Mucosa of stomach (tissue), 1 donor: ENCODE results near the gene ADD1.

Experiments
- H3K27me3 ChIP-seq: one replicate; pipeline ENCODE4 v1.7.0; 2013; ENCODE audit warnings: mild to moderate bottlenecking, low read length; ENCODE audit not compliant: control insufficient read depth, insufficient read depth
- H3K36me3 ChIP-seq: one replicate; pipeline ENCODE4 v1.7.0; 2013; ENCODE audit warnings: low read length; ENCODE audit not compliant: control insufficient read depth, insufficient read depth
- H3K4me1 ChIP-seq: one replicate; pipeline ENCODE4 v1.7.0; 2013; ENCODE audit warnings: mild to moderate bottlenecking, low read length; ENCODE audit not compliant: control insufficient read depth, insufficient read depth
- H3K4me3 ChIP-seq: one replicate; pipeline ENCODE4 v1.7.0; 2013; ENCODE audit warnings: low read length
- H3K9ac ChIP-seq: one replicate; pipeline ENCODE4 v1.7.0; 2013; ENCODE audit warnings: mild to moderate bottlenecking, low read length, moderate library complexity
- H3K9me3 ChIP-seq: one replicate; pipeline ENCODE4 v1.7.0; 2013; ENCODE audit warnings: mild to moderate bottlenecking, low read length, moderate library complexity; ENCODE audit not compliant: control insufficient read depth
- donor health status: Pancreatic carcinoma.

ADD1 gene

GRCh38 chr4:2866160-2866861, 22.7 kb downstream of the ADD1 start:
- Histone ChIP-seq H3K4me1 (peaks cover 54% of the 10 kb centered on the region), H3K36me3 (no peaks in the 10 kb centered on the region), H3K27me3 (no peaks in the 10 kb centered on the region), H3K4me3 (no peak overlapping the region), H3K9ac (no peak overlapping the region), H3K9me3 (no peaks in the 10 kb centered on the region)

- H3K36me3 ChIP-seq: no peaks in the 10 kb centered on the region
- no peaks in the 10 kb centered on the region for H3K27me3 ChIP-seq
- H3K4me3 ChIP-seq: no peak overlapping the region
- peaks cover 51% of the 10 kb centered on the region for H3K4me1 ChIP-seq
- no peaks in the 10 kb centered on the region for H3K9me3 ChIP-seq
- H3K9ac ChIP-seq: no peak overlapping the region
Observed at GRCh38 chr4:2866891-2867290, 23.2 kb downstream of the ADD1 start.

GRCh38 chr4:2867758-2868491, 24.3 kb downstream of the ADD1 start:
- Histone ChIP-seq H3K27me3 (no peaks in the 10 kb centered on the region), H3K36me3 (no peaks in the 10 kb centered on the region), H3K4me3 (no peak overlapping the region), H3K4me1 (peaks cover 44% of the 10 kb centered on the region), H3K9me3 (no peaks in the 10 kb centered on the region), H3K9ac (peak overlapping the region; percentile 26)

- no peak overlapping the region for H3K4me3 ChIP-seq
- no peaks in the 10 kb centered on the region for H3K27me3 ChIP-seq
- no peaks in the 10 kb centered on the region for H3K36me3 ChIP-seq
- no peaks in the 10 kb centered on the region for H3K9me3 ChIP-seq
- H3K9ac ChIP-seq: no peak overlapping the region
- peaks cover 53% of the 10 kb centered on the region for H3K4me1 ChIP-seq
Observed at GRCh38 chr4:2868877-2869487, 25.3 kb downstream of the ADD1 start.

- Histone ChIP-seq H3K4me3 (no peak overlapping the region), H3K9ac (no peak overlapping the region), H3K4me1 (peaks cover 56% of the 10 kb centered on the region), H3K9me3 (no peaks in the 10 kb centered on the region), H3K36me3 (no peaks in the 10 kb centered on the region), H3K27me3 (no peaks in the 10 kb centered on the region)
Observed at GRCh38 chr4:2869659-2870058, 26.0 kb downstream of the ADD1 start.

- H3K27me3 ChIP-seq: no peaks in the 10 kb centered on the region
- H3K9me3 ChIP-seq: no peaks in the 10 kb centered on the region
- H3K36me3 ChIP-seq: no peaks in the 10 kb centered on the region
- no peak overlapping the region for H3K4me3 ChIP-seq
- H3K9ac ChIP-seq: no peak overlapping the region
- peaks cover 56% of the 10 kb centered on the region for H3K4me1 ChIP-seq
Observed at GRCh38 chr4:2870082-2870481, 26.4 kb downstream of the ADD1 start.

DNA sequence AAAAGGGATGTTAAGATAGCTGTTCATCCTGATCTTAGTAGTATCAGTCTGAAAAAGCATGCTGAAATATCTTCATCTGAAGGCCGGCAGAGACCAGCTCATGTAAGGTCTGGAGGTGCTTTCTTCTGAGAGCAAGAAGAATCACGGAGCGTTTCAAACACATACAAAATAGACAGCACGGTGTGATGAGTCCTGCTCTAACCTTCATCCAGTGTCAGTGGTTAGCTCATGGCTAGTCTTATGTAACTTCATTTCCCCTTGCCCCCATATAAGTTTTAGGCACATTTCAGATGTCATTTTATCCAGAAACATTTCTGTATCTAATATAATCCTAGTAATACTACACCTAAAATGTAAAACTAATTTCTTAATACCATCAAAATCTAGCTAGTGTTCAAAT, 27.8 kb downstream of the ADD1 start:
- H3K36me3 ChIP-seq: no peaks in the 10 kb centered on the region
- H3K4me3 ChIP-seq: no peak overlapping the region

DNA sequence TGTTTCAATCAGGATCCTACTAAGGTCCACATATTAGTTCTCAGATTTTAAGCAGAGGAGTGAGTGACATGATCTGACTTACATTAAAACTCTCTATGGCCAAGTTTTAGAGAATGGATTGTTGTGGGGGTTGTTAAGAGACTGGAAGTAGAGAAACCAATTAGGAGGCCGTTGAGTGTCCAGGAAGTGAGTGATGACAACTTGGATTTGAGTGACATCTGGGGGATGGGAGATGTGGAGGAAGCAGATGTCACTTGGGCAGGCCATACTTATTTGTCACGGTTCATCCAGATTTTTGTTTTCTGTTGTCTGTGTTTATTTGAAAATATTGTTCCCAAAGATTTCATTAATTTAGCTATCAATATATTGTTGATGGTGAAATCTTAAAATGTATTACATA, 28.3 kb downstream of the ADD1 start:
- Histone ChIP-seq H3K9me3 (no peaks in the 10 kb centered on the region), H3K36me3 (no peaks in the 10 kb centered on the region), H3K4me1 (peaks cover 47% of the 10 kb centered on the region), H3K4me3 (no peak overlapping the region), H3K27me3 (no peaks in the 10 kb centered on the region), H3K9ac (no peak overlapping the region)

More for the DNA sequence above, 27.8 kb downstream of the ADD1 start:
- H3K9me3 ChIP-seq: no peaks in the 10 kb centered on the region
- H3K27me3 ChIP-seq: no peaks in the 10 kb centered on the region
- no peak overlapping the region for H3K9ac ChIP-seq
- peaks cover 51% of the 10 kb centered on the region for H3K4me1 ChIP-seq

DNA sequence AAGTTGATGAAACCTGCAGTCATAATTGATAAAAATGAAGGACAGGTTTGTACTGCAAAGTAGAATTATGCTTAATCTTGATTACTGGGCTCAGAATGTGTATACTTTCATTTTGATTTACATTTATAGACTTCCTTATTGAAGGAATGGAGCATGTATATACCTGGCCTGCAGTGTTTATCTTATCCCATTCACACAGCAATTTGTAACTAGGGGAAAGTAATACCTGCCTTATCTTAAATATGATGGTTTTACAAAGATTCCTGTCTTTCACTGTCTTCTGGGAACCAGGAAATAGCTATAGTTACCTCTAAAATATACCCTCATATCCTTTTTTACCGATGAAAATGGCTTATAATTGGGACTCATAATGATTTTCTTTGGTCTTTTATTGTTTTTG, 29.7 kb downstream of the ADD1 start:
- no peak overlapping the region for H3K4me3 ChIP-seq
- no peaks in the 10 kb centered on the region for H3K36me3 ChIP-seq
- H3K27me3 ChIP-seq: no peaks in the 10 kb centered on the region
- no peaks in the 10 kb centered on the region for H3K9me3 ChIP-seq
- peaks cover 32% of the 10 kb centered on the region for H3K4me1 ChIP-seq
- H3K9ac ChIP-seq: peak overlapping the region; percentile 35

DNA sequence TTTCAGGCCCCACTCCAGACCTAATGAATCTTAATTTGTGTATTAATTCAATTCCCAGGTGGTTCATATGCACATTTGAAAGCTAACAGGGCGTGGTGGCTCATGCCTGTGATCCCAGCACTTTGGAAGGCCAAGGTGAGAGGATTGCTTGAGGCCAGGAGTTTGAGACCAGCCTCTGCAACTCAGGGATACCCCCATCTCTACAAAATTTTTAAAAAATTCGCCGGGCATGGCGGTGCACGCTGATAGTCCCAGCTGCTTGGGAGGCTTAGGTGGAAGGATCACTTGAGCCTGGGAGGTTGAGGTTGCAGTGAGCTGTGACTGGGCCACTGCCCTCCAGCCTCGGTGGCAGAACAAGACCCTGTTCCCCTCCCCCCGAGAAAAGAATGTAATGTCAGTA, 31.2 kb downstream of the ADD1 start:
- Histone ChIP-seq H3K36me3 (no peaks in the 10 kb centered on the region), H3K4me3 (no peak overlapping the region), H3K9ac (no peak overlapping the region), H3K27me3 (no peaks in the 10 kb centered on the region), H3K9me3 (no peaks in the 10 kb centered on the region), H3K4me1 (peaks cover 19% of the 10 kb centered on the region)

DNA sequence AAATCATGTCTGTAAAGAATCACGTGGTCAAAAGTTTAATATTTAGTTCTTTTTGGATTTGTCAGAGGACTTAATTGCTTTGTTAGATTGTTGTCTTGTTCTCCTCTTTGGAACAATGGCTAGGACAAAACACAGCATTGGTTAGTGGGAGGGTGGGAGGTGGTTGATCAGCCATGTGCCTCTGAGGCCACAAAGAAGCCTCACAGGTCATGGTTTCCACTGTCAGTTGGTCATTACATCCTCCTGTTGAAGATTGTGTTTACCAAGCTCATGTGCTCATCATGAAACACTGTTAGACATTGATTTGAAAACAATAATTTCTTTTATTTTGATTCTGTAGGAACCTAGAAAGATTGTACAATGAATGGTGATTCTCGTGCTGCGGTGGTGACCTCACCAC, 31.9 kb downstream of the ADD1 start:
- H3K4me1 ChIP-seq: peaks cover 19% of the 10 kb centered on the region
- no peak overlapping the region for H3K4me3 ChIP-seq
- no peaks in the 10 kb centered on the region for H3K27me3 ChIP-seq
- H3K36me3 ChIP-seq: no peaks in the 10 kb centered on the region
- no peaks in the 10 kb centered on the region for H3K9me3 ChIP-seq
- no peak overlapping the region for H3K9ac ChIP-seq

DNA sequence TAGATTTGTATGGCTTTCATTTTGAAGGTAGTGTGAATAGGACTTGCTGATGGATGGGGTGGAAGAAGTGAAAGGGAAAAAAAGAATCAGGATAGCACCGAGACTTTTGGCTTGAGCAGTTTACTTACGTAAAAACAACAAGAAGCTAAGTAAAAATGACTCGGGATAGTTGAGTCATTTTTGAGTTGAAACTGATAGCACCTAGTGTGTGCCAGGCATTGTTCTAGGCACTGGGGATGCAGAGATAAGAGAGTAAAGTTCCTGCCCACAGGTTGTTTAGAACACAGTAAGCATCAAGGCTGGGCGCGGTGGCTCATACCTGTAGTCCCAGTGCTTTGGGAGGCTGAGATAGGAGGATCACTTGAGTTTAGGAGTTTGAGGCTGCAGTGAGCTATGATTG, 34.7 kb downstream of the ADD1 start:
- Histone ChIP-seq H3K4me1 (peaks cover 9% of the 10 kb centered on the region), H3K9ac (no peak overlapping the region), H3K9me3 (no peaks in the 10 kb centered on the region), H3K4me3 (no peak overlapping the region), H3K36me3 (no peaks in the 10 kb centered on the region), H3K27me3 (no peaks in the 10 kb centered on the region)
